DOHH2 (cell line): ENCODE measurements around the gene SOAT2.

Experiments used
- CTCF ChIP-seq: fragments of 200-600 bp; sonication (generic); IDR thresholded peaks from one replicate; pipeline ENCODE4 v1.5.1; 2014; ENCODE audit warnings: antibody characterized with exemption, mild to moderate bottlenecking, low read depth, low read length; ENCODE audit not compliant: poor library complexity, severe bottlenecking
- EZH2phosphoT487 ChIP-seq: fragments of 200-600 bp; sonication (generic); IDR thresholded peaks from 2 replicates; pipeline ENCODE4 v1.6.1; 2017; ENCODE audit warnings: borderline replicate concordance, mild to moderate bottlenecking, antibody characterized with exemption, low read length, moderate library complexity, mixed read lengths

DNA sequence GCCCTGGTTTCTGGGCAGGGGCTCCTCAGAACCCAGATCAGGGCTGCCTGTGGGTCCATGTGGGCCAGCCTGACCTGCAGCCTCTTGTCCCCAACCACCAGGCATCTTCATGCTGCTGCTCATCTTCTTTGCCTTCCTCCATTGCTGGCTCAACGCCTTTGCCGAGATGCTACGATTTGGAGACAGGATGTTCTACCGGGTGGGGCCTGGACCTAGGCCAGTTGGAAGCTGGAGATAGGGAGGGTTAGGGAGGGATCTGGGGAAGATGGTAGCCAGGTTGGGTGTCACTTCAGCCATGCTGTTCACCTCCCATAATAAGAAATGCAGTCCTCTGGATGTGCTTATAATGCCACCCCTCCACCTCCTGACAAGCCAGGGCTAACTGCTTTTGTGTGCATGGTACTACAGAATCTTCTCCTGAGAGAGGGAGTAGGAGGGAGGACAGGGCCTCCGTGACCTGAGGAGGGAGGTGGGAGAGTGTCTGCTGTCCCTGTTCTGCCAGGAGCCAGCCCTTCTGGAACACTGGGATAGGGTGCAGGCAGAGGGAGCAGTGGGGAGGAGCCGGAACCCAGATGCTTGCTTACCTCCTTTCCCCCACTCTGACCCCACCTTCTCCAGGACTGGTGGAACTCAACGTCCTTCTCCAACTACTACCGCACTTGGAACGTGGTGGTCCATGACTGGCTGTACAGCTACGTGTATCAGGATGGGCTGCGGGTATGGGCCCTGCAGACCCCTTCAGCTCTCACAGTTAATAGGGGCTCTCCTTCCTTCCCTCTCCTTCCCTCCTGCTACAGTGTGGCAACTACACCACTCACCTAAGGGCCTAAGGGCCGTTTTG, 17.6 kb downstream of the SOAT2 start:
- TF ChIP-seq CTCF (no peak), EZH2phosphoT487 (no peak)
